B cell (primary cell): ENCODE results near the gene LMO7.
"Not testable (repeated sequence)": the region's sequence is repeated elsewhere in the genome, so short reads cannot be mapped to it uniquely, and the experiment has no call there.

Source experiments
- EZH2 ChIP-seq: IDR thresholded peaks from 2 replicates; pipeline ENCODE4 v1.6.1; 2012; ENCODE audit warnings: borderline replicate concordance, low read depth, mild to moderate bottlenecking, moderate library complexity, low read length; ENCODE audit not compliant: insufficient read depth, poor library complexity, severe bottlenecking
- TF ChIP-seq, protein P1 (sequence below): fragments of 200-600 bp; IDR thresholded peaks from one replicate; pipeline ENCODE4 v1.8.0; 2022; ENCODE audit warnings: antibody characterized with exemption, mild to moderate bottlenecking

DNA sequence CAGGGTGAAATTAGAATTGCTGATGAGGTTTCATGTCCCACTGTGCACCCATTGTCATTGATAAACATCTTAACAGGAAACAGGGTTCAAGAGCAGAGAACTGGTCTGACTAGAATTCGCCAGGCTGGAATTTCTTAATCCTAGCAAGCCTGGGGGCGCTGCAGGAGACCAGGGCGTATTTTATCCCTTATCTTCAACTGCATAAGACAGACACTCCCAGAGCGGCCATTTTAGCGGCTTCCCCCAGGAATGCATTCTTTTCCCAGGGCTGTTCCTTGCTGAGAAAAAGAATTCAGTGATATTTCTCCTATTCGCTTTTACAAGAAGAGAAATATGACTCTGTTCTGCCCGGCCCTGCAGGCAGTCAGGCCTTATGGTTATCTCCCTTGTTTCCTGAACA is 63.6 kb downstream of the LMO7 start:
- TF ChIP-seq, protein P1, sequence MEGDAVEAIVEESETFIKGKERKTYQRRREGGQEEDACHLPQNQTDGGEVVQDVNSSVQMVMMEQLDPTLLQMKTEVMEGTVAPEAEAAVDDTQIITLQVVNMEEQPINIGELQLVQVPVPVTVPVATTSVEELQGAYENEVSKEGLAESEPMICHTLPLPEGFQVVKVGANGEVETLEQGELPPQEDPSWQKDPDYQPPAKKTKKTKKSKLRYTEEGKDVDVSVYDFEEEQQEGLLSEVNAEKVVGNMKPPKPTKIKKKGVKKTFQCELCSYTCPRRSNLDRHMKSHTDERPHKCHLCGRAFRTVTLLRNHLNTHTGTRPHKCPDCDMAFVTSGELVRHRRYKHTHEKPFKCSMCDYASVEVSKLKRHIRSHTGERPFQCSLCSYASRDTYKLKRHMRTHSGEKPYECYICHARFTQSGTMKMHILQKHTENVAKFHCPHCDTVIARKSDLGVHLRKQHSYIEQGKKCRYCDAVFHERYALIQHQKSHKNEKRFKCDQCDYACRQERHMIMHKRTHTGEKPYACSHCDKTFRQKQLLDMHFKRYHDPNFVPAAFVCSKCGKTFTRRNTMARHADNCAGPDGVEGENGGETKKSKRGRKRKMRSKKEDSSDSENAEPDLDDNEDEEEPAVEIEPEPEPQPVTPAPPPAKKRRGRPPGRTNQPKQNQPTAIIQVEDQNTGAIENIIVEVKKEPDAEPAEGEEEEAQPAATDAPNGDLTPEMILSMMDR: not testable (repeated sequence)
- TF ChIP-seq EZH2: not testable (repeated sequence)
